Epithelial cell of prostate (primary cell): Measurements from ENCODE around the gene FAM174A.
"Not testable (repeated sequence)": the region's sequence is repeated elsewhere in the genome, so short reads cannot be mapped to it uniquely, and the experiment has no call there.

Experiments
- DNase-seq: peaks from one replicate; pipeline ENCODE4 v3.0.0-alpha.2; 2011; ENCODE audit warnings: low read depth, low spot score
- H3K27ac ChIP-seq: fragments of 450-650 bp; 2 replicates; pipeline ENCODE4 v1.5.1; 2017; ENCODE audit warnings: mild to moderate bottlenecking

FAM174A gene

DNA sequence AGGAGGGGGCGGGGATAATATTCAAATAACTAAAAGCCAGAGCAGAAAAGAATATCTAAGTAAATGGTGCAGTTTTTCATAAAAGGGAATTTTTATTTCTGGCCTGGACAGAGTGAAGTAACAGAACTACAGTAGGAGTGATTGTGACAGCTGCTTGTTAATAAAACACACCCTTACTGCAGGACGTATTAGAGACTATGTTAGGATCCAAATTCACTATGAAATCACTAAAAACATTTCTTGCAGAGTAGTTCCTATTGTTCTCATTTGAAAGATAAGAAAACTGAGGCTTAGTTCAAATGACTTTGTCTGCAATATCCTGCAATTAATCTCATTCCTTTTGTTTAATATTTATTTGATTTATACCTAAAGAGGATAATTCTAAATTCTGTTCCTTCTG, 39.5 kb downstream of the FAM174A start:
- no peak overlapping the region for H3K27ac ChIP-seq
- no peak for DNase-seq

DNA sequence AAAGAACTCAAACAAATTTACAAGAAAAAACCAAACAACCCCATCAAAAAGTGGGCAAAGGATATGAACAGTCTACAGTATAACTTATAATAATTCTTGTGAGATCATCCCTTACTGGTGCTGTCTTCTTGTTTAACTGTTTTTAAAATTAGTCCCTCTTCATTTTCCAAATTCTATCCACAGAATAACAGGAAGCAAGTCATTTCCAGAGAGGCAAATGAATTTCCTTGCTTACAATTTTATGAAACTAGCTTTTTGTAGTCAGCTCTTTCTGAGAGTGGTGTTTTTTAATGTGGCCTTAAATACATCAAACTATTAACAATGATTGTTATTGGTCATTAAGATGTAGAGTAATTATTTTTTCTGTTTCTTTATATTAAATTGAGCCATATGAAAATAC, 40.6 kb downstream of the FAM174A start:
- no peak overlapping the region for H3K27ac ChIP-seq
- DNase-seq = no peak

DNA sequence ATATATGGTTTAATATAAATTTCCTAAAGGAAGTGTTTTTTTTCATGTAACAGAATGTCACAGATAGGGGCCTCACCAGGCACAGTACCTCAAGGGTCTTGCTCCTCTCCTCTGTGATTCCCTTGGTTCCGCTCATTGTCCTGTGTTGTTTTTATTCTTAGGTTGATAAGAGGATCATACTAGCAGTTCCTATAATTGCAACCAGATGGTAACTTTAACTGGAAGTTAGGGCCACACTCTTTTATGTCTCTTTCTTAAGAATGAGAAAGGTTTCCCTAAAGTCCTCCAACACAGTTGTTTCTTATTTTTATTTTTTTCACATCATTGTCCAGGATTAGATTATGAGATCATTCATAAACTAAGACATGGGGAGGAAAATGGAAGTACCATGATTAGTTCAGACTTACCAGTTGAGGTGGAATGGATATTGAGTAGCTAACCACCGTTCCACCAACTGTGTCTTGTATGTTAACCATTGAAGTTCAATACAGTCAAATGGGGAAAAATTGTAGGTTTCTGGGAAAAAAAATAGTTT, 41.1 kb downstream of the FAM174A start:
- DNase-seq = no peak
- H3K27ac ChIP-seq = no peak overlapping the region

- DNase-seq = no peak
- H3K27ac ChIP-seq = no peak overlapping the region
Measured at GRCh38 chr5:100577506-100577905, 42.3 kb downstream of the FAM174A start.

DNA sequence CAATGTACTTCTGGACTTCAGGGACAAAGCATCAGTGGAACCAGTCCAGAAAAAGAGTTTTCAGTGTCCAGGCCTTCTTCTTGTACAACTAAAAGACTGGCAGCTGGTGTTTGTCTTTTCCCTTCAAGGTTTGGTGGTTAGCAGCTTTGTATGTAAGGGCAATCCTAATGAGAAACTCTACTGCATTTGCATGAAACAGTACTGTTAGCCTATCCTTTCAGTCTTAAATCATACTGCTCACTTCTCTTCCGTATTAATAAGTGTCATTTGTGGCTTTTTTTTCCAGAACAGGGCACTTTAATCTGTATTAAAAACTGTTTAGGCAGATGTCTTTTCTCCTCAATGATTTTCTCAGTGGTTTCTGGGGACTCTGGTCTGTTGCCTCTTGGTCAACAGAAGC, 48.9 kb downstream of the FAM174A start:
- H3K27ac ChIP-seq = no peak overlapping the region
- DNase-seq = no peak

DNA sequence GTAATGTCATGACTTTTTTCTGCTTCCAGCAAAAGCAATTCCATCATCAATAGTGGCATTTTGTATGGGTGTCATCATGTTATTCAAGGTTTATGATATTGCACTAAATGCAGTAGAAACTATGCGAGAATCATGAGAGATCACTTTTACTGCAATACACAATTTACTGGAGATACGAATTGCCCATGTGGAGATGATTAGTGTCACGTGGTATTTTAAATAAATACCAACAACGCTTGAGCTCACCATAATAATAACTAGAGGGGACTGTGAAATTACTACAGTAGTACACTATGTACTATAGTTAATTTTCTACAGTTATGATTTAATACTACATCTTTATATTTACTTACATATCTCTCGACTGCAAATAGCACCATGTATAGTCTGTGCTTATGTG, 49.7 kb downstream of the FAM174A start:
- no peak for DNase-seq
- H3K27ac ChIP-seq = no peak overlapping the region

DNA sequence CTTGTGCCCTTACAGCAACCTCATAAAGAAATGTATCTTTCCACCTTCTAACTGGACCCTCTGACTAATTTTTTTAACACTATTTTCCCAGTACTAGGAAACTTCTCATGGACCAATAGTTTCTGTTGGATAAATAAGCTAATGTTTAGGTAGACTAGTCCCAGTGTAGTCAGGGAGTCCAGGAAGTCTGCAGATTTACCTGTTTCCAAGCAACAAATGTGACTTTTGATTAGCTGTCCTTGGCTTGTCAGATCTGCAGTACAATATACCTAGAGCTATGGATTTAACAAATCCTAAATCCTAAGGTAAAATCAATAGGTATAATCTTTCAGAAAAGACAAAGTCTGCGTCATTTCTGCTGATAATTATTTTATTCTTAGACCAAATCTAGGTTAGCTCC, 55.7 kb downstream of the FAM174A start:
- DNase-seq = no peak

GRCh38 chr5:100595152-100595811, 60.1 kb downstream of the FAM174A start:
- H3K27ac ChIP-seq = no peak overlapping the region
- DNase-seq = peak; percentile 61

More for the DNA sequence above, 55.7 kb downstream of the FAM174A start:
- H3K27ac ChIP-seq = no peak overlapping the region

DNA sequence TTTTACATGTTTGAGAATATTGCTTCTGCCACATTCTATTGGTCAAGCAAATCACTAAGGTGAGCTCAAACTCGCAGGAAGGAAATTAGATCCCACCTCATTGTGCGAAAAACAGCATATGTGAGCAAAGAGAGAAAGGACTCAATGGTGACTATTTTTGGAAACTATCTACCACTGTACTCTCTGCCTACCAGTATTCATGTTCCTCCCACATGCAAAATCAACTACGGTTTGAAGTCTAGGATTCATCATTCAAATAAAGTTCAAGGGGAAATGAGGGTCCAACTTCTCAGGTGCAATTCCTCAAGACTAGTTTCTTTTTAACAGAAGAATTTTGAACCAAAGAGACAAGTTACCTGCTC, 60.6 kb downstream of the FAM174A start:
- no peak overlapping the region for H3K27ac ChIP-seq
- DNase-seq = no peak

DNA sequence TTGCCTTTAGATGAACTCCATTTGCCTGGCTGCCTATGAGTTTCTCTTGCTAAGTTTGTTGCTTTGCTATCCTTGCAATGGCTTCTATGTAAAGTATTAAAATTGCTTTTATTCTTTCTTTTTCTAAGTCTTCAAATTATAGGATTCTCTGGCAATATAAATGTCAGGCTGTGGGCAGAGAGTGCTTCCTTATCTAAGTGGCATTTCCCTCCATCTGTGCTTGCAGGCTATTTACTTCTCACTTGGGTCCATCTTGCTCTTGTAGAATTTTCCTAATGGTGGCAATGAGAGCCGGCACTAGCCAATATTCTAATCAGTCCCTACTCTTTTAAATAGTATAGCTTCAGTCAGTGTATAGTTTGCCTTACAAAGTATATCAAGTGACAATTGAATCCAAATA, 63.3 kb downstream of the FAM174A start:
- no peak overlapping the region for H3K27ac ChIP-seq
- no peak for DNase-seq

DNA sequence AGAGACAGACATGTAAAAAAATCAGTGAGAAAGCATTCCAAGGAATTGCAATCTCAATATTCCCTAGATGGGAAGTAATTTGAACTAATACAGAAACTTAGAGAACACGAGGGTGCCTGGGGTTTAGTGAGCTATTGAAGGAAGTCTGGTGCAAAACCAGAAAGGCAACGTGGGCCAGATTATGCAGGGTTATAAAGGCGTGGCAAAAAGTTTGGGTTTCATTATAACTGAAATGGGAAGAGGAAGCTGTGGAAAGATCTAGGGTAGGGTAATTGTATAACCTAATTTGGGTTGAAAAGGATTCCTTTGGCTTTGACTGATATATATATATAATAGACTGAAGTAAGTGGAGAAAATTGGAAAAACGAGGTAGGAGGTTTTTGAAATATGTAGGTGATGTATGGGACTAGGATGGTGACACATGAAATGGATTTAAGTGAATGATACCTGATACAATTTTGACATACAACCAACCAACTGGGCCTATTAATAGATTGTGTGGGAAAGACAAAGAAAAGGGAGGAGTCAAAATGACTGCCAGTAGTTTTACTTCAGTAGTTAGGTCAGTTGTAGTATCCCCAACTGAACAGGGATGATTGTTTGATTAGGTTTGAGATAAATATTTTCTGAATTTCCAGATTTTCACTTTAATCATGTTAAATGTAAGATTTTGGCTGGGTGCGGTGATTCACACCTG, 65.3 kb downstream of the FAM174A start:
- DNase-seq = no peak
- H3K27ac ChIP-seq = no peak overlapping the region

GRCh38 chr5:100603141-100603540, 68.0 kb downstream of the FAM174A start:
- DNase-seq = no peak
- no peak overlapping the region for H3K27ac ChIP-seq

DNA sequence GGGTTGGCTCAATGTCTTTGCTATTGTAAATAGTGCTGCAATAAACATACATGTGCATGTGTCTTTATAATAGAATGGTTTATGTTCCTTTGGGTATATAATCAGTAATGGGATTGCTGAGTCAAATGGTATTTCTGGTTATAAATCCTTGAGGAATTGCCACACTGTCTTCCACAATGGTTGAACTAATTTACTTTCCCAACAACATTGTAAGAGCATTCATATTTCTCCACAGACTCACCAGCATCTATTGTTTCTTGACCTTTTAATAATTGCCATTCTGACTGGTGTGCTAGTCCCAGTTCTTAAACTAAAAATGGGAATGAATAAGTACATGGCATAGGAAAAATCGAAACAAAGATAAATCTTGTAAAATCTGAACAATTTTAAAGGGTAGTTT, 68.8 kb downstream of the FAM174A start:
- DNase-seq, H3K27ac ChIP-seq: not testable (repeated sequence)

DNA sequence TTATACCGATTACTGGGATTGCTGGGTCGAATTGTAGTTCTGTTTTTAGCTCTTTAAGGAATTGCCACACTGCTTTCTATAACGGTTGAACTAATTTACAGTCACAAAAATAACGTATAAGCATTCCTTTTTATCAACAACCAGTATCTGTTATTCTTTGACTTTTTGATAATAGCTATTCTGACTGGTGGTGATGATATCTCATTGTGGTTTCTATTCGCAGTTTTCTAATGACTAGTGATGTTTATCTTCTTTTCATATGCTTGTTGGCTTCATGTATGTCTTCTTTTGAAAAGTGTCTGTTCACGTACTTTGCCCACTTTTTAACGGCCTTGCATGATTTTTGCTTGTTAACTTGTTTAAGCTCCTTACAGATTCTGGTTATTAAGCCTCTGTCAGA, 74.4 kb downstream of the FAM174A start:
- no peak overlapping the region for H3K27ac ChIP-seq
- DNase-seq = no peak

- H3K27ac ChIP-seq = no peak overlapping the region
- DNase-seq = no peak
Measured at GRCh38 chr5:100614308-100614707, 79.1 kb downstream of the FAM174A start.

GRCh38 chr5:100615362-100615761, 80.2 kb downstream of the FAM174A start:
- no peak overlapping the region for H3K27ac ChIP-seq
- no peak for DNase-seq

DNA sequence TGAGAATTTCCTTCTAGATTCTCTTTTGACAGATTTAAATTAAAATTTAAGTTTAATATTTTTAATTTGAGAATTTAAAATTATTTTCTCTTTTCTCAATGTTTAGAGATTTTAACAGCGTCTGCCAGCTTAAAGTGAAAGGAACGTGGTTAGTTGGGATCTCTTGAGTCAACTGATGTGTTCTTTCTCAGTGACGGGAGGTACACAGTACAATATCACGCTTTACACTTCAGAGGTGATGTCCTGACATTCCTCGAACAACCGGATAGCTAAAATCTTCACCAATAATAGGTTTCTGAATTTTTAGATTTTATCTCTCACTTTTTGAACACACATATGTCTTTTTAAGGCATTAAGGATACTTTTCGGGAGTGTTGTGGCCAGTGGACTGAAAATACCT, 81.1 kb downstream of the FAM174A start:
- no peak overlapping the region for H3K27ac ChIP-seq
- DNase-seq = no peak

DNA sequence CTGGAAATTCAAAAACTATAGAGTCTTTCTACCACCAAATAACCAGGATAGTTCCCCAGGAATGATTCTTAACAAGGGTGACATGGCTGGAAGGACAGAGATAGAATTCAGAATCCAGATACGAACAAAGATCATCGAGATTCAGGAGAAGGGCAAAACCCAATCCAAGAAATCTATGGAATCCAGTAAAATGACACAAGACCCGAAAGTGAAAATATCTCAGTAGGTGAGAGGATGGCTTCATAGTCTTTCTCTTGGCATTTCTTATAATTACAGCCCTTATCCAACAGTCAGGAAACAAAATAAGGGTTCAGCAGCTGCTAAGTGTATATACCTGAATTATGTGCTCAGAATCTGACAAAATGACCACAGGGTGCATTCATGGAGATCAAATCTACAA, 81.8 kb downstream of the FAM174A start:
- H3K27ac ChIP-seq = no peak overlapping the region
- no peak for DNase-seq

- H3K27ac ChIP-seq = no peak overlapping the region
- no peak for DNase-seq
Measured at GRCh38 chr5:100623719-100624118, 88.5 kb downstream of the FAM174A start.

GRCh38 chr5:100634937-100635534, 99.9 kb downstream of the FAM174A start:
- no peak for DNase-seq
- H3K27ac ChIP-seq = no peak overlapping the region
